ENCODE data around the gene LMX1A. TPM values are rescaled to one million over a fixed set of nuclear protein-coding genes. Genes with fewer than 3 reads are reported as not detected.

LMX1A gene
- polyA plus RNA-seq, 1 donor (not counting 4 experiments of a cell fraction or from before 2014, with no cell fraction given): not detected

GRCh38 chr1:165317612-165318011, 38.9 kb downstream of the LMX1A start:
- peaks cover 33% of the 10 kb centered on the region for H3K27me3 ChIP-seq (ENCODE audit: control insufficient read depth, extremely low read depth, insufficient read depth, low read length)
- dilution Hi-C loops (cut with MboI; ENCODE audit: extremely low pct_ligation_motif_present, low sequenced_read_pairs): no loop called here
- H4K20me1 ChIP-seq (ENCODE audit: control insufficient read depth, extremely low read depth, insufficient read depth, low read length): no peaks in the 10 kb centered on the region
- no peak overlapping the region for H2AFZ ChIP-seq (ENCODE audit: control insufficient read depth, low read length)
- H3K27ac ChIP-seq (ENCODE audit: control insufficient read depth, insufficient read depth, low read length): no peak overlapping the region
- H3K4me2 ChIP-seq (ENCODE audit: control insufficient read depth, extremely low read depth, insufficient read depth, low read depth, low read length): no peak overlapping the region
- no peak overlapping the region for H3K9ac ChIP-seq (ENCODE audit: control insufficient read depth, extremely low read depth, insufficient read depth, low read length)
- no peaks in the 10 kb centered on the region for H3K79me2 ChIP-seq (ENCODE audit: control insufficient read depth, insufficient read depth, low read length)
- H3K36me3 ChIP-seq (ENCODE audit: control insufficient read depth in 2 of 2, extremely low read depth in 1 of 2, insufficient read depth in 2 of 2, low read length in 2 of 2): no peaks in the 10 kb centered on the region
- no peak for TF ChIP-seq EZH2 (IDR thresholded peaks at IDR 0.05; ENCODE audit: low read length)
- TF ChIP-seq, protein P1, sequence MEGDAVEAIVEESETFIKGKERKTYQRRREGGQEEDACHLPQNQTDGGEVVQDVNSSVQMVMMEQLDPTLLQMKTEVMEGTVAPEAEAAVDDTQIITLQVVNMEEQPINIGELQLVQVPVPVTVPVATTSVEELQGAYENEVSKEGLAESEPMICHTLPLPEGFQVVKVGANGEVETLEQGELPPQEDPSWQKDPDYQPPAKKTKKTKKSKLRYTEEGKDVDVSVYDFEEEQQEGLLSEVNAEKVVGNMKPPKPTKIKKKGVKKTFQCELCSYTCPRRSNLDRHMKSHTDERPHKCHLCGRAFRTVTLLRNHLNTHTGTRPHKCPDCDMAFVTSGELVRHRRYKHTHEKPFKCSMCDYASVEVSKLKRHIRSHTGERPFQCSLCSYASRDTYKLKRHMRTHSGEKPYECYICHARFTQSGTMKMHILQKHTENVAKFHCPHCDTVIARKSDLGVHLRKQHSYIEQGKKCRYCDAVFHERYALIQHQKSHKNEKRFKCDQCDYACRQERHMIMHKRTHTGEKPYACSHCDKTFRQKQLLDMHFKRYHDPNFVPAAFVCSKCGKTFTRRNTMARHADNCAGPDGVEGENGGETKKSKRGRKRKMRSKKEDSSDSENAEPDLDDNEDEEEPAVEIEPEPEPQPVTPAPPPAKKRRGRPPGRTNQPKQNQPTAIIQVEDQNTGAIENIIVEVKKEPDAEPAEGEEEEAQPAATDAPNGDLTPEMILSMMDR (optimal IDR thresholded peaks at IDR 0.05 in 1 of 3, IDR thresholded peaks at IDR 0.05 in 1 of 3, conservative IDR thresholded peaks at IDR 0.05 in 1 of 3; ENCODE audit: extremely low read depth in 1 of 3, insufficient read depth in 2 of 3, low read length in 3 of 3): no peak
- no peaks in the 10 kb centered on the region for H3K4me1 ChIP-seq (ENCODE audit: control insufficient read depth, extremely low read depth, insufficient read depth, low read length)
- DNase-seq (ENCODE audit: low read depth, low spot score) (no peak), FAIRE-seq (no peak)
- H3K4me3 ChIP-seq (ENCODE audit: control insufficient read depth in 2 of 3, extremely low read depth in 1 of 3, insufficient read depth in 2 of 3, low read depth in 1 of 3, low read length in 3 of 3): no peak overlapping the region
- H3K9me3 ChIP-seq (ENCODE audit: control insufficient read depth, low read depth, low read length): no peaks in the 10 kb centered on the region
- no peaks in the 10 kb centered on the region for H3K9me1 ChIP-seq (ENCODE audit: control insufficient read depth, extremely low read depth, insufficient read depth, low read length)

GRCh38 chr1:165316153-165316772, 40.3 kb downstream of the LMX1A start:
- no peaks in the 10 kb centered on the region for H3K4me1 ChIP-seq (ENCODE audit: control insufficient read depth, extremely low read depth, insufficient read depth, low read length)
- TF ChIP-seq EZH2 (IDR thresholded peaks at IDR 0.05; ENCODE audit: low read length): no peak
- TF ChIP-seq, protein P1 (optimal IDR thresholded peaks at IDR 0.05 in 1 of 3, IDR thresholded peaks at IDR 0.05 in 1 of 3, conservative IDR thresholded peaks at IDR 0.05 in 1 of 3; ENCODE audit: extremely low read depth in 1 of 3, insufficient read depth in 2 of 3, low read length in 3 of 3): no peak
- H2AFZ ChIP-seq (ENCODE audit: control insufficient read depth, low read length): no peak overlapping the region
- no peaks in the 10 kb centered on the region for H3K9me3 ChIP-seq (ENCODE audit: control insufficient read depth, low read depth, low read length)
- no peaks in the 10 kb centered on the region for H4K20me1 ChIP-seq (ENCODE audit: control insufficient read depth, extremely low read depth, insufficient read depth, low read length)
- no peaks in the 10 kb centered on the region for H3K79me2 ChIP-seq (ENCODE audit: control insufficient read depth, insufficient read depth, low read length)
- H3K4me3 ChIP-seq (ENCODE audit: control insufficient read depth in 2 of 3, extremely low read depth in 1 of 3, insufficient read depth in 2 of 3, low read depth in 1 of 3, low read length in 3 of 3): no peak overlapping the region
- no peaks in the 10 kb centered on the region for H3K9me1 ChIP-seq (ENCODE audit: control insufficient read depth, extremely low read depth, insufficient read depth, low read length)
- FAIRE-seq (no peak), DNase-seq (ENCODE audit: low read depth, low spot score) (no peak)
- dilution Hi-C loops (cut with MboI; ENCODE audit: extremely low pct_ligation_motif_present, low sequenced_read_pairs): no loop called here
- H3K27ac ChIP-seq (ENCODE audit: control insufficient read depth, insufficient read depth, low read length): no peak overlapping the region
- no peaks in the 10 kb centered on the region for H3K36me3 ChIP-seq (ENCODE audit: control insufficient read depth in 2 of 2, extremely low read depth in 1 of 2, insufficient read depth in 2 of 2, low read length in 2 of 2)
- H3K9ac ChIP-seq (ENCODE audit: control insufficient read depth, extremely low read depth, insufficient read depth, low read length): no peak overlapping the region
- no peak overlapping the region for H3K4me2 ChIP-seq (ENCODE audit: control insufficient read depth, extremely low read depth, insufficient read depth, low read depth, low read length)
- peaks cover 33% of the 10 kb centered on the region for H3K27me3 ChIP-seq (ENCODE audit: control insufficient read depth, extremely low read depth, insufficient read depth, low read length)

Measured in keratinocyte (primary cell).